Activated CD8-positive, alpha-beta memory T cell treated with anti-CD3 and anti-CD28 coated beads, Interleukin-2, amount 50 U/mL, for 4 hours (primary cell): ENCODE results near the gene CLEC4C.
"Not testable (repeated sequence)": the region's sequence is repeated elsewhere in the genome, so short reads cannot be mapped to it uniquely, and the experiment has no call there.

Experiments used
- DNase-seq: peaks from one replicate; pipeline ENCODE4 v3.0.0-alpha.2; 2020

Gene CLEC4C

GRCh38 chr12:7747246-7747645 lies at the start of gene CLEC4C:
Gene CLEC4C, minus strand, starts transcription at chr12:7747375. Its CDS starts 27 bp downstream, at chr12:7747348.
- DNase-seq = no peak

GRCh38 chr12:7793211-7793610 lies 46.0 kb upstream of the CLEC4C start:
- no peak for DNase-seq

GRCh38 chr12:7788884-7789528 lies 41.8 kb upstream of the CLEC4C start, which contains the start of gene NANOG:
Gene NANOG, plus strand, starts transcription at chr12:7789402. Its CDS starts 213 bp downstream, at chr12:7789615.
- DNase-seq = not testable (repeated sequence)

GRCh38 chr12:7788294-7788660 lies 41.1 kb upstream of the CLEC4C start:
- no peak for DNase-seq

- no peak for DNase-seq
These were observed 40.6 kb upstream of the CLEC4C start for GRCh38 chr12:7787574-7788293.

GRCh38 chr12:7784701-7785100 lies 37.5 kb upstream of the CLEC4C start:
- no peak for DNase-seq

GRCh38 chr12:7783433-7783832 lies 36.3 kb upstream of the CLEC4C start:
- DNase-seq = not testable (repeated sequence)

- no peak for DNase-seq
These were observed 34.9 kb upstream of the CLEC4C start for GRCh38 chr12:7782055-7782454.

GRCh38 chr12:7781274-7781673 lies 34.1 kb upstream of the CLEC4C start:
- no peak for DNase-seq

GRCh38 chr12:7769999-7770398 lies 22.8 kb upstream of the CLEC4C start:
- no peak for DNase-seq

GRCh38 chr12:7758766-7759140 lies 11.6 kb upstream of the CLEC4C start:
- DNase-seq = no peak

- no peak for DNase-seq
These were observed 9.8 kb upstream of the CLEC4C start for GRCh38 chr12:7756993-7757392.

GRCh38 chr12:7755668-7756067 lies 8.5 kb upstream of the CLEC4C start:
- DNase-seq = not testable (repeated sequence)

GRCh38 chr12:7751941-7752922 lies 5.1 kb upstream of the CLEC4C start:
- DNase-seq = not testable (repeated sequence)

GRCh38 chr12:7751394-7751793 lies 4.2 kb upstream of the CLEC4C start:
- DNase-seq = no peak

GRCh38 chr12:7750350-7750749 lies 3.2 kb upstream of the CLEC4C start:
- no peak for DNase-seq

GRCh38 chr12:7749442-7749841 lies 2.3 kb upstream of the CLEC4C start:
- DNase-seq = no peak

GRCh38 chr12:7748852-7749251 lies 1.7 kb upstream of the CLEC4C start:
- no peak for DNase-seq

GRCh38 chr12:7732993-7733392 lies 14.2 kb downstream of the CLEC4C start:
- DNase-seq = no peak

- no peak for DNase-seq
These were observed 15.7 kb downstream of the CLEC4C start for GRCh38 chr12:7731486-7731885.

- not testable (repeated sequence) for DNase-seq
These were observed 16.2 kb downstream of the CLEC4C start for GRCh38 chr12:7730984-7731383.

GRCh38 chr12:7729746-7730145 lies 17.4 kb downstream of the CLEC4C start:
- DNase-seq = no peak

GRCh38 chr12:7723926-7724325 lies 23.2 kb downstream of the CLEC4C start:
- DNase-seq = no peak
